ENCODE data around the gene ZNF284.
A peak's percentile ranks its signal among the peaks of the same experiment; 100 is the strongest.
"Not testable (repeated sequence)": the region's sequence is repeated elsewhere in the genome, so short reads cannot be mapped to it uniquely, and the experiment has no call there.

ZNF284 gene

DNA sequence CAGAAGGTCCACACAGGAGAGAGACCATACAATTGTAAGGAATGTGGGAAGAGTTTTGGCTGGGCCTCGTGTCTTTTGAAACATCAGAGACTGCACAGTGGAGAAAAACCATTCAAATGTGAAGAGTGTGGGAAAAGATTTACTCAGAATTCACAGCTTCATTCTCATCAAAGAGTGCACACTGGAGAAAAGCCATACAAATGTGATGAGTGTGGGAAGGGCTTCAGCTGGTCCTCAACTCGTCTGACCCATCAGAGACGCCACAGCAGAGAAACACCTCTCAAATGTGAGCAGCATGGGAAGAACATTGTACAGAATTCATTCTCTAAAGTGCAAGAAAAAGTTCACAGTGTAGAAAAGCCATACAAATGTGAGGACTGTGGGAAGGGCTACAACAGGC is 35.8 kb downstream of the ZNF284 start:
- peaks cover 43 to 74% (median 56%) of the 10 kb centered on the region in 5 donors for H3K9me3 ChIP-seq (ENCODE audit: control insufficient read depth in 5 of 5, low read length in 5 of 5)
- H3K27ac ChIP-seq (ENCODE audit: low read depth, low read length): no peak overlapping the region
- peak overlapping the region in 1 of 5 donors; percentile 63 for H3K9ac ChIP-seq (ENCODE audit: low read length in 5 of 5)
- no peaks in the 10 kb centered on the region for H3K27me3 ChIP-seq (ENCODE audit: control insufficient read depth in 5 of 5, insufficient read depth in 4 of 5, low read length in 5 of 5)
- H3K4me3 ChIP-seq (ENCODE audit: low read depth in 1 of 5, low read length in 5 of 5): peak overlapping the region; percentile 32 to 70 (median 49)
- H3K4me1 ChIP-seq (ENCODE audit: control insufficient read depth in 5 of 5, insufficient read depth in 5 of 5, low read length in 5 of 5): peaks cover 3 to 13% (median 10%) of the 10 kb centered on the region in 5 donors
- H3K36me3 ChIP-seq (ENCODE audit: control insufficient read depth in 5 of 5, insufficient read depth in 5 of 5, low read length in 5 of 5): peaks cover 32 to 48% (median 40%) of the 10 kb centered on the region in 5 donors

- Histone ChIP-seq H3K36me3 (ENCODE audit: control insufficient read depth in 5 of 5, insufficient read depth in 5 of 5, low read length in 5 of 5) (peaks cover 17 to 31% (median 28%) of the 10 kb centered on the region in 5 donors), H3K4me1 (ENCODE audit: control insufficient read depth in 5 of 5, insufficient read depth in 5 of 5, low read length in 5 of 5) (peaks cover 12 to 26% (median 17%) of the 10 kb centered on the region in 5 donors), H3K9ac (ENCODE audit: low read length in 5 of 5) (no peak overlapping the region), H3K9me3 (ENCODE audit: control insufficient read depth in 5 of 5, low read length in 5 of 5) (peaks cover 39 to 61% (median 56%) of the 10 kb centered on the region in 5 donors), H3K27me3 (ENCODE audit: control insufficient read depth in 5 of 5, insufficient read depth in 4 of 5, low read length in 5 of 5) (no peaks in the 10 kb centered on the region), H3K4me3 (ENCODE audit: low read depth in 1 of 5, low read length in 5 of 5) (peak overlapping the region in 1 of 5 donors; percentile 2), H3K27ac (ENCODE audit: low read depth, low read length) (no peak overlapping the region)
Observed at GRCh38 chr19:44109458-44109857, 37.5 kb downstream of the ZNF284 start.

DNA sequence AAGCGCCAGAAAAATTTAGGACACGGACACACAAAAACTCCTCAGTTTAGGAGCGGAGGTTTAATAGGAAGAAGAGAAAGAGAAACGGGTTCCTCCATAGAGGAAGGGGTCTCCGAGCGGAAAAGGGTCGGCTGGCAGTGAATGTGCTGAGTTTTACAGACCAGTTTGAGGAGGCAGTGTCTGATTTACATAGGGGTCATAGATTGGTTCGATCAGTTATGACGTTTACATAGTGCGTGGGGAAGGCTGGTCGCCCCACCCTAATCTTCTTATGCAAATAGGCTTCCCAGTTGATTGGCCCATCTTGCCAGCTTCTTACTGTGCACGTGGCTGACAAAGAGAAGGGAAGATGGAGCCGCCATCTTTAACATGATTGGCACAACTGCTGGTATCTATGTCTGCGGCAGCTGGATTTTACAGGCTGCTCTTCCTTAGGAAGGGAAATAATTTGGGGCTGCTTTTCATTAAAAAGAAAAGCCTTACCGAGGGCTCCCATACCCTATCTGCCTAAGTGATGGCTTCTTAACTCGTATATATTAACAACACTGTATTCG is 40.0 kb downstream of the ZNF284 start:
- Histone ChIP-seq H3K9ac (ENCODE audit: low read length in 5 of 5) (no peak overlapping the region), H3K36me3 (ENCODE audit: control insufficient read depth in 5 of 5, insufficient read depth in 5 of 5, low read length in 5 of 5) (peaks cover 9 to 17% (median 12%) of the 10 kb centered on the region in 5 donors), H3K4me1 (ENCODE audit: control insufficient read depth in 5 of 5, insufficient read depth in 5 of 5, low read length in 5 of 5) (peaks cover 8 to 26% (median 18%) of the 10 kb centered on the region in 5 donors), H3K27me3 (ENCODE audit: control insufficient read depth in 5 of 5, insufficient read depth in 4 of 5, low read length in 5 of 5) (no peaks in the 10 kb centered on the region), H3K9me3 (ENCODE audit: control insufficient read depth in 5 of 5, low read length in 5 of 5) (peaks cover 25 to 43% (median 37%) of the 10 kb centered on the region in 5 donors), H3K4me3 (ENCODE audit: low read depth in 1 of 5, low read length in 5 of 5) (peak overlapping the region; percentile 91 to 98 (median 94)), H3K27ac (ENCODE audit: low read depth, low read length) (no peak overlapping the region)

- Histone ChIP-seq H3K27ac (ENCODE audit: low read depth, low read length) (peak overlapping the region; percentile 34), H3K36me3 (ENCODE audit: control insufficient read depth in 5 of 5, insufficient read depth in 5 of 5, low read length in 5 of 5) (peaks cover 10 to 16% (median 10%) of the 10 kb centered on the region in 5 donors), H3K9ac (ENCODE audit: low read length in 5 of 5) (peak overlapping the region; percentile 51 to 87 (median 75)), H3K4me1 (ENCODE audit: control insufficient read depth in 5 of 5, insufficient read depth in 5 of 5, low read length in 5 of 5) (peaks cover 2 to 26% (median 18%) of the 10 kb centered on the region in 5 donors), H3K4me3 (ENCODE audit: low read depth in 1 of 5, low read length in 5 of 5) (peak overlapping the region; percentile 91 to 98 (median 94)), H3K27me3 (ENCODE audit: control insufficient read depth in 5 of 5, insufficient read depth in 4 of 5, low read length in 5 of 5) (no peaks in the 10 kb centered on the region), H3K9me3 (ENCODE audit: control insufficient read depth in 5 of 5, low read length in 5 of 5) (peaks cover 17 to 35% (median 30%) of the 10 kb centered on the region in 5 donors)
Observed at GRCh38 chr19:44112802-44113137, 40.8 kb downstream of the ZNF284 start.

GRCh38 chr19:44113138-44113783 is 41.3 kb downstream of the ZNF284 start, which contains the start of gene ZNF225:
TSS of gene ZNF225 (plus strand) at chr19:44113399. CDS start at chr19:44115828, 2,429 bp downstream.
- H3K9me3 ChIP-seq (ENCODE audit: control insufficient read depth in 5 of 5, low read length in 5 of 5): peaks cover 13 to 30% (median 25%) of the 10 kb centered on the region in 5 donors
- peaks cover 8 to 16% (median 14%) of the 10 kb centered on the region in 5 donors for H3K36me3 ChIP-seq (ENCODE audit: control insufficient read depth in 5 of 5, insufficient read depth in 5 of 5, low read length in 5 of 5)
- H3K4me1 ChIP-seq (ENCODE audit: control insufficient read depth in 5 of 5, insufficient read depth in 5 of 5, low read length in 5 of 5): peaks cover 0 to 26% (median 18%) of the 10 kb centered on the region in 5 donors
- H3K4me3 ChIP-seq (ENCODE audit: low read depth in 1 of 5, low read length in 5 of 5): peak within 1 kb of the TSS; percentile 91 to 98 (median 94)
- H3K9ac ChIP-seq (ENCODE audit: low read length in 5 of 5): peak within 1 kb of the TSS; percentile 85 to 96 (median 92)
- no peaks in the 10 kb centered on the region for H3K27me3 ChIP-seq (ENCODE audit: control insufficient read depth in 5 of 5, insufficient read depth in 4 of 5, low read length in 5 of 5)
- H3K27ac ChIP-seq (ENCODE audit: low read depth, low read length): peak within 1 kb of the TSS; percentile 75

GRCh38 chr19:44113784-44114390 is 41.9 kb downstream of the ZNF284 start:
- Histone ChIP-seq H3K27ac (ENCODE audit: low read depth, low read length) (peak overlapping the region; percentile 75), H3K9ac (ENCODE audit: low read length in 5 of 5) (peak overlapping the region; percentile 85 to 96 (median 92)), H3K36me3 (ENCODE audit: control insufficient read depth in 5 of 5, insufficient read depth in 5 of 5, low read length in 5 of 5) (peaks cover 10 to 21% (median 19%) of the 10 kb centered on the region in 5 donors), H3K9me3 (ENCODE audit: control insufficient read depth in 5 of 5, low read length in 5 of 5) (peaks cover 10 to 25% (median 21%) of the 10 kb centered on the region in 5 donors), H3K4me3 (ENCODE audit: low read depth in 1 of 5, low read length in 5 of 5) (peak overlapping the region; percentile 91 to 98 (median 94)), H3K4me1 (ENCODE audit: control insufficient read depth in 5 of 5, insufficient read depth in 5 of 5, low read length in 5 of 5) (peaks cover 0 to 26% (median 18%) of the 10 kb centered on the region in 5 donors), H3K27me3 (ENCODE audit: control insufficient read depth in 5 of 5, insufficient read depth in 4 of 5, low read length in 5 of 5) (no peaks in the 10 kb centered on the region)

GRCh38 chr19:44121162-44121561 is 49.2 kb downstream of the ZNF284 start:
- Histone ChIP-seq H3K36me3 (ENCODE audit: control insufficient read depth in 5 of 5, insufficient read depth in 5 of 5, low read length in 5 of 5) (peaks cover 37 to 72% (median 52%) of the 10 kb centered on the region in 5 donors), H3K9me3 (ENCODE audit: control insufficient read depth in 5 of 5, low read length in 5 of 5) (peaks cover 2 to 25% (median 14%) of the 10 kb centered on the region in 5 donors)

GRCh38 chr19:44131955-44132354 is 60.0 kb downstream of the ZNF284 start:
- Histone ChIP-seq H3K9ac (ENCODE audit: low read length in 5 of 5) (no peak overlapping the region), H3K4me3 (ENCODE audit: low read depth in 1 of 5, low read length in 5 of 5) (peak overlapping the region; percentile 1 to 55 (median 30)), H3K4me1 (ENCODE audit: control insufficient read depth in 5 of 5, insufficient read depth in 5 of 5, low read length in 5 of 5) (peaks cover 0 to 3% (median 0%) of the 10 kb centered on the region in 5 donors), H3K27ac (ENCODE audit: low read depth, low read length) (no peak overlapping the region), H3K9me3 (ENCODE audit: control insufficient read depth in 5 of 5, low read length in 5 of 5) (peaks cover 37 to 73% (median 60%) of the 10 kb centered on the region in 5 donors), H3K36me3 (ENCODE audit: control insufficient read depth in 5 of 5, insufficient read depth in 5 of 5, low read length in 5 of 5) (peaks cover 30 to 49% (median 47%) of the 10 kb centered on the region in 5 donors), H3K27me3 (ENCODE audit: control insufficient read depth in 5 of 5, insufficient read depth in 4 of 5, low read length in 5 of 5) (no peaks in the 10 kb centered on the region)

More at GRCh38 chr19:44121162-44121561, 49.2 kb downstream of the ZNF284 start:
- H3K9ac ChIP-seq (ENCODE audit: low read length in 5 of 5); H3K4me3 ChIP-seq (ENCODE audit: low read depth in 1 of 5, low read length in 5 of 5); H3K27me3 ChIP-seq (ENCODE audit: control insufficient read depth in 5 of 5, insufficient read depth in 4 of 5, low read length in 5 of 5); H3K4me1 ChIP-seq (ENCODE audit: control insufficient read depth in 5 of 5, insufficient read depth in 5 of 5, low read length in 5 of 5); H3K27ac ChIP-seq (ENCODE audit: low read depth, low read length): not testable (repeated sequence)

All from subcutaneous abdominal adipose tissue (tissue), 5 donors.